Upper lobe of right lung (tissue), 1 donor: ENCODE data around the gene RXFP3. TPM values are rescaled to one million over a fixed set of nuclear protein-coding genes. Genes with fewer than 3 reads are reported as not detected.
"Not testable (repeated sequence)": the region's sequence is repeated elsewhere in the genome, so short reads cannot be mapped to it uniquely, and the experiment has no call there.

Source experiments
- ATAC-seq: fragments of 200-7000 bp; cut with Tn5 transposase; one replicate; pipeline ENCODE4 v1.9.1; 2020; ENCODE audit warnings: mild to moderate bottlenecking, moderate library complexity
- DNase-seq: peaks from one replicate; pipeline ENCODE4 v3.0.0-alpha.2; 2020
- H3K27ac ChIP-seq: fragments of 200-600 bp; one replicate; pipeline ENCODE4 v1.8.0; 2022
- H3K27me3 ChIP-seq: fragments of 200-600 bp; one replicate; pipeline ENCODE4 v1.8.0; 2022; ENCODE audit warnings: mild to moderate bottlenecking
- H3K36me3 ChIP-seq: fragments of 200-600 bp; one replicate; pipeline ENCODE4 v1.8.0; 2022
- H3K4me1 ChIP-seq: fragments of 200-600 bp; one replicate; pipeline ENCODE4 v1.8.0; 2022
- H3K4me3 ChIP-seq: fragments of 200-600 bp; one replicate; pipeline ENCODE4 v1.8.0; 2022; ENCODE audit warnings: mild to moderate bottlenecking
- H3K9me3 ChIP-seq: fragments of 200-600 bp; one replicate; pipeline ENCODE4 v1.8.0; 2022
- intact Hi-C: fragments of 100-400 bp; cut with DNase I; formaldehyde crosslinking; loops from one replicate; pipeline ENCODE4 v1.11.0; 2022
- total RNA-seq: library from RNA; stranded (reverse); fragmentation: NEBNext Ultra II Directional; extraction: Animal tissue kit (Norgen Biotek cat#: 25700); gene quantifications from one replicate; pipeline ENCODE4 v1.2.1, GENCODE V29; 2021
- TF ChIP-seq, protein P1 (sequence below): fragments of 200-600 bp; IDR thresholded peaks from one replicate; pipeline ENCODE4 v1.8.0; 2022; ENCODE audit warnings: antibody characterized with exemption
- donor health status: DM: no; HTN: yes; CAD: no; lungs with severe emphysema.

The RXFP3 gene
- total RNA-seq, 1 donor from 2014 or later = not detected

DNA sequence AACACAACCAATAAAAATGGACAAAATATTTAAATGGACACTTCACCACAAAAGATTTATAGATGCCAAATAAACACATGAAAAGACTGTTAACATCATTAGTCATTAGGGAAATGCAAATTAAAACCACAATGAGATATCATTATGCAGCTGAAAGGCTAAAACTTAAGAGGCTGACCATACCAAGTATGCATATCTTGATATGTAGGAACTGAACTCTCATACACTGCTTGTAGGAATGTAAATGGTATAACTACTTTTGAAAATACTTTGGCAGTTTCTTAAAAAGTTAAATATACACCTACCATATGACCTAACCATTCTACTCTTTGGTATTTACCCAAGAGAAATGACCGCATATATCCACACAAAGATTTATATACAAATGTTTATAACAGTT lies 30.8 kb upstream of the RXFP3 start:
- H3K9me3 ChIP-seq = peaks cover 13% of the 10 kb centered on the region
- no peak overlapping the region for H3K4me3 ChIP-seq
- intact Hi-C loops = no loop called here
- no peaks in the 10 kb centered on the region for H3K27me3 ChIP-seq
- DNase-seq = no peak
- ATAC-seq = no peak
- TF ChIP-seq, protein P1, sequence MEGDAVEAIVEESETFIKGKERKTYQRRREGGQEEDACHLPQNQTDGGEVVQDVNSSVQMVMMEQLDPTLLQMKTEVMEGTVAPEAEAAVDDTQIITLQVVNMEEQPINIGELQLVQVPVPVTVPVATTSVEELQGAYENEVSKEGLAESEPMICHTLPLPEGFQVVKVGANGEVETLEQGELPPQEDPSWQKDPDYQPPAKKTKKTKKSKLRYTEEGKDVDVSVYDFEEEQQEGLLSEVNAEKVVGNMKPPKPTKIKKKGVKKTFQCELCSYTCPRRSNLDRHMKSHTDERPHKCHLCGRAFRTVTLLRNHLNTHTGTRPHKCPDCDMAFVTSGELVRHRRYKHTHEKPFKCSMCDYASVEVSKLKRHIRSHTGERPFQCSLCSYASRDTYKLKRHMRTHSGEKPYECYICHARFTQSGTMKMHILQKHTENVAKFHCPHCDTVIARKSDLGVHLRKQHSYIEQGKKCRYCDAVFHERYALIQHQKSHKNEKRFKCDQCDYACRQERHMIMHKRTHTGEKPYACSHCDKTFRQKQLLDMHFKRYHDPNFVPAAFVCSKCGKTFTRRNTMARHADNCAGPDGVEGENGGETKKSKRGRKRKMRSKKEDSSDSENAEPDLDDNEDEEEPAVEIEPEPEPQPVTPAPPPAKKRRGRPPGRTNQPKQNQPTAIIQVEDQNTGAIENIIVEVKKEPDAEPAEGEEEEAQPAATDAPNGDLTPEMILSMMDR = no peak
- no peaks in the 10 kb centered on the region for H3K36me3 ChIP-seq
- no peak overlapping the region for H3K27ac ChIP-seq
- no peaks in the 10 kb centered on the region for H3K4me1 ChIP-seq

DNA sequence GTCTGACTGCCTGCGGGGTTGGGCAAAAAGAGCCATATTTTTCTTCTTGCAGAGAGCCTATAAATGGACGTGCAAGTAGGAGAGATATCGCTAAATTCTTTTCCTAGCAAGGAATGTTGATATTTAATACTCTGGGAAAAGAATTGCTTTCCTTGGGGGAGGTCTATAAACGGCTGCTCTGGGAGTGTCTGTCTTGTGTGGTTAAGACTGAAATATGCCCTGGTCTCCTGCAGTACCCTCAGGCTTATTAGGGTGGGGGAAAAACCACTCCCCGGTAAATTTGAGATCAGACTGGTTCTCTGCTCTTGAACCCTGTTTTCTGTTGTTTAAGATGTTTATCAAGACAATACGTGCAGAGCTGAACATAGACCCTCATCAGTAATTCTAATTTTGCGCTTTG lies 29.9 kb upstream of the RXFP3 start:
- intact Hi-C loops, H3K36me3 ChIP-seq, H3K27me3 ChIP-seq, ATAC-seq, H3K4me1 ChIP-seq, H3K4me3 ChIP-seq, H3K27ac ChIP-seq, DNase-seq: not testable (repeated sequence)
- peaks cover 13% of the 10 kb centered on the region for H3K9me3 ChIP-seq

DNA sequence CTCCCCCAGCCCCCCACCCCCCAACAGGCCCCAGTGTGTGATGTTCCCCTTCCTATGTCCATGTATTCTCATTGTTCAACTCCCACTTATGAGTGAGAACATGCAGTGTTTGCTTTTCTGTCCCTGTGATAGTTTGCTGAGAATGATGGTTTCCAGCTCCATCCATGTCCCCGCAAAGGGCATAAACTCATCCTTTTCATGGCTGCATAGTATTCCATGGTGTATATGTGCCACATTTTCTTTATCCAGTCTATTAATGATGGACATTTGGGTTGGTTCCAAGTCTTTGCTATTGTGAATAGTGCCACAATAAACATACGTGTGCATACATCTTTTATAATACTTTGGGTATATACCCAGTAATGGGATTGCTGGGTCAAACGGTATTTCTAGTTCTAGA lies 21.3 kb upstream of the RXFP3 start:
- ATAC-seq, H3K27me3 ChIP-seq, DNase-seq, H3K36me3 ChIP-seq, H3K27ac ChIP-seq, intact Hi-C loops, H3K4me1 ChIP-seq, H3K4me3 ChIP-seq, H3K9me3 ChIP-seq: not testable (repeated sequence)

DNA sequence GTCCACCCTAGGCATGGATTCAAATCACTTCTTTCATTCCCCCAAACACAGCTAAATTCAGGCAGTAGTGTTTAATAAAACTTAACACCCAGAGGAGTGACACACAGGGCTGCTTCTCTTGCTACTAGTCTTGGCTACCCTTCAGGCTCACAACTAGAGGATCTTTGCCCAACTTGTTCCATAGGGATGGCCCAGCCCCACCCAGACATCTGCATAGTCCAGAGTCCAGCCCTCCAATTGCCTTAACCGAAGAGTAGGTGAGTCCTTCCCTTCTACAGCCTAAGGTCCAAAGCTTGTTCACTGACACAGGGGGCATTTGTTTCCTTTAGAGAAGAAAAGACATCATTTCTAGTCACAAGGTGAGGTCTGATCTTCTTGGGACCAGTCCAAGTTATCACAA lies 15.2 kb upstream of the RXFP3 start:
- H3K4me3 ChIP-seq = no peak overlapping the region

DNA sequence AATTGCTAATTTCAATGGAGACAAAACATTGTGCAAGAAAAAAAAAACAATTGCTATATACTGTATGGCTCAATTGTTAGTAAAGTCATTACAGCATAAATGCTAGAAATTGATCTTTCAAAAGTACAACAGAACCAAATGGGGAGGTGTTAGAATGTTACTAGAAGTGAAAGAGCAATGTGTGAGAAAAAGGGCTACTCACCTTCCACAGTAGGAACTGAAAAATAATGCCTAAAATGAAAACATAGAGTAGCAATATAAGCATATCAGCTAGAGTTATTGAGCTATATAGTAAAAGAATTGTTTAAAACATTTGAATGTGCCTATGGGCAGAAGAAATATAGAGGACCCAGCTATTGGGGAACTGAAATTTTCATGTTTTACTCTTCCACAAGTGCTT lies 10.9 kb upstream of the RXFP3 start:
- H3K36me3 ChIP-seq = no peaks in the 10 kb centered on the region
- no peaks in the 10 kb centered on the region for H3K9me3 ChIP-seq
- ATAC-seq (no peak), DNase-seq (no peak)
- no peaks in the 10 kb centered on the region for H3K4me1 ChIP-seq
- no peak overlapping the region for H3K4me3 ChIP-seq
- TF ChIP-seq, protein P1 = no peak
- H3K27ac ChIP-seq = no peak overlapping the region
- intact Hi-C loops = no loop called here
- H3K27me3 ChIP-seq = no peaks in the 10 kb centered on the region

More for the DNA sequence above, 15.2 kb upstream of the RXFP3 start:
- intact Hi-C loops = no loop called here
- ATAC-seq (no peak), DNase-seq (no peak)
- Histone ChIP-seq H3K27ac (no peak overlapping the region), H3K36me3 (no peaks in the 10 kb centered on the region), H3K27me3 (no peaks in the 10 kb centered on the region), H3K4me1 (no peaks in the 10 kb centered on the region), H3K9me3 (no peaks in the 10 kb centered on the region)
- TF ChIP-seq, protein P1 = no peak

DNA sequence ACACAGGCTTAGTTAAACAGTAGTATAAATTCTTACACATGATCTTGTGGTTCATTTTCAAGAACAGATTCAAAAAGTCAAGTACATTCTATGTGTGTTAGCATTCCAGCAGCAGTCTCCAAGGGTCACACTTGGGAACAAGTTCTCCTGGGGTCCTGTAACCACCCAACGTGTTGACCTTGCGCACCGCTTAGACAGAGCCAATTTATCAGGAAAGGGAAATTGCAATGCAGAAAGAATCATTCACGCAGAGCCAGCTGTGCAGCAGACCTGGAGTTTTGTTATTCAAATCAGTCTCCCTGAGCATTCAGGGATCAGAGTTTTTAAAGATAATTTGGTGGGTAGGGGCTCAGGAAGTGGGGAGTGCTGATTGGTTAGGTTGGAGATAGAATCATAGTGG lies 8.5 kb upstream of the RXFP3 start:
- Histone ChIP-seq H3K36me3 (no peaks in the 10 kb centered on the region), H3K9me3 (no peaks in the 10 kb centered on the region), H3K27me3 (no peaks in the 10 kb centered on the region), H3K4me3 (no peak overlapping the region), H3K4me1 (no peaks in the 10 kb centered on the region), H3K27ac (no peak overlapping the region)
- DNase-seq (no peak), ATAC-seq (no peak)
- intact Hi-C loops = no loop called here
- TF ChIP-seq, protein P1 = no peak

DNA sequence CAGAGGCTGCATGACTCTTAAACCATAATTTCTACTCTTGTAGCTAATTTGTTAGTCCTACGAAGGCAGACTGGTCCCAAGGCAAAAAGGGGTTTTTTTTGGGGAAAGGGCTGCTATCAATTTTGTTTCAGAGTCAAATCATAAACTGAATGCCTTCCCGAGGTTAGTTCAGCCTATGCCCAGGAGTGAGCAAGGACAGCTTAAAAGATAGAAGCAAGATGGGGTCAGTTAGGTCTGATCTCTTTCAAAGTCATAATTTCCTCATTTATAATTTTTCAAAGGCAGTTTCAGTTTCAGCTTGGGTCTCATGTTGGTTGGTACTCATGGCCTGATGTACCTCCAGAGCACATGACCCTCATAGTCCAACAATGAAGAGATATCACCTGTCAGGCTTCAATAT lies 7.9 kb upstream of the RXFP3 start:
- TF ChIP-seq, protein P1 = no peak
- Histone ChIP-seq H3K27ac (no peak overlapping the region), H3K9me3 (no peaks in the 10 kb centered on the region), H3K27me3 (no peaks in the 10 kb centered on the region), H3K4me1 (no peaks in the 10 kb centered on the region), H3K36me3 (no peaks in the 10 kb centered on the region), H3K4me3 (no peak overlapping the region)
- ATAC-seq (no peak), DNase-seq (no peak)
- intact Hi-C loops = no loop called here
